ENCODE results near the gene MYO16.

MYO16 gene

GRCh38 chr13:108915095-108915633, 285.8 kb downstream of the MYO16 start:
- no peak for TF ChIP-seq SPI1 (IDR thresholded peaks at IDR 0.05; ENCODE audit: low read depth, low read length)
- no peak for TF ChIP-seq POLR2AphosphoS5 (IDR thresholded peaks at IDR 0.05; ENCODE audit: low read depth, low read length)
- TF ChIP-seq POU2F2 (IDR thresholded peaks at IDR 0.05; ENCODE audit: low read depth, low read length), result no peak
- TF ChIP-seq PAX5 (IDR thresholded peaks at IDR 0.05; ENCODE audit: insufficient read depth, low read length, severe bottlenecking), result no peak
- TF ChIP-seq POLR2A (IDR thresholded peaks at IDR 0.05; ENCODE audit: low read depth, low read length), result no peak
- DNase-seq (ENCODE audit: insufficient read length, low spot score), result no peak
- no peak for FAIRE-seq

GRCh38 chr13:108915634-108916512, 286.5 kb downstream of the MYO16 start:
- DNase-seq (ENCODE audit: insufficient read length, low spot score), result peak; percentile 30
- TF ChIP-seq TAF1 (IDR thresholded peaks at IDR 0.05; ENCODE audit: low read depth, low read length) (no peak), POLR2A (IDR thresholded peaks at IDR 0.05; ENCODE audit: low read depth, low read length) (no peak), POU2F2 (IDR thresholded peaks at IDR 0.05; ENCODE audit: low read depth, low read length) (no peak), PAX5 (IDR thresholded peaks at IDR 0.05; ENCODE audit: insufficient read depth, low read length, severe bottlenecking) (no peak), POLR2AphosphoS5 (IDR thresholded peaks at IDR 0.05; ENCODE audit: low read depth, low read length) (no peak)
- FAIRE-seq, result peak; percentile 81

- DNase-seq (ENCODE audit: insufficient read length, low spot score) (no peak), FAIRE-seq (no peak)
- TF ChIP-seq POLR2A (IDR thresholded peaks at IDR 0.05; ENCODE audit: low read depth, low read length) (no peak), POU2F2 (IDR thresholded peaks at IDR 0.05; ENCODE audit: low read depth, low read length) (no peak), POLR2AphosphoS5 (IDR thresholded peaks at IDR 0.05; ENCODE audit: low read depth, low read length) (no peak), TAF1 (IDR thresholded peaks at IDR 0.05; ENCODE audit: low read depth, low read length) (no peak), SPI1 (IDR thresholded peaks at IDR 0.05; ENCODE audit: low read depth, low read length) (no peak), PAX5 (IDR thresholded peaks at IDR 0.05; ENCODE audit: insufficient read depth, low read length, severe bottlenecking) (no peak)
These were observed 288.2 kb downstream of the MYO16 start for GRCh38 chr13:108917581-108917980.

GRCh38 chr13:108919036-108919907, 289.9 kb downstream of the MYO16 start:
- TF ChIP-seq PAX5 (IDR thresholded peaks at IDR 0.05; ENCODE audit: insufficient read depth, low read length, severe bottlenecking), result no peak
- TF ChIP-seq POLR2A (IDR thresholded peaks at IDR 0.05; ENCODE audit: low read depth, low read length), result no peak
- no peak for TF ChIP-seq SPI1 (IDR thresholded peaks at IDR 0.05; ENCODE audit: low read depth, low read length)
- no peak for TF ChIP-seq POLR2AphosphoS5 (IDR thresholded peaks at IDR 0.05; ENCODE audit: low read depth, low read length)
- TF ChIP-seq TAF1 (IDR thresholded peaks at IDR 0.05; ENCODE audit: low read depth, low read length), result no peak
- TF ChIP-seq POU2F2 (IDR thresholded peaks at IDR 0.05; ENCODE audit: low read depth, low read length), result no peak
- DNase-seq (ENCODE audit: insufficient read length, low spot score) (no peak), FAIRE-seq (no peak)

- FAIRE-seq (no peak), DNase-seq (ENCODE audit: insufficient read length, low spot score) (no peak)
- no peak for TF ChIP-seq TAF1 (IDR thresholded peaks at IDR 0.05; ENCODE audit: low read depth, low read length)
- TF ChIP-seq POLR2AphosphoS5 (IDR thresholded peaks at IDR 0.05; ENCODE audit: low read depth, low read length), result no peak
- no peak for TF ChIP-seq PAX5 (IDR thresholded peaks at IDR 0.05; ENCODE audit: insufficient read depth, low read length, severe bottlenecking)
- TF ChIP-seq POLR2A (IDR thresholded peaks at IDR 0.05; ENCODE audit: low read depth, low read length), result no peak
- no peak for TF ChIP-seq SPI1 (IDR thresholded peaks at IDR 0.05; ENCODE audit: low read depth, low read length)
- no peak for TF ChIP-seq POU2F2 (IDR thresholded peaks at IDR 0.05; ENCODE audit: low read depth, low read length)
These were observed 290.7 kb downstream of the MYO16 start for GRCh38 chr13:108920137-108920536.

- TF ChIP-seq PAX5 (IDR thresholded peaks at IDR 0.05; ENCODE audit: insufficient read depth, low read length, severe bottlenecking) (no peak), SPI1 (IDR thresholded peaks at IDR 0.05; ENCODE audit: low read depth, low read length) (no peak), TAF1 (IDR thresholded peaks at IDR 0.05; ENCODE audit: low read depth, low read length) (no peak), POLR2AphosphoS5 (IDR thresholded peaks at IDR 0.05; ENCODE audit: low read depth, low read length) (no peak), POLR2A (IDR thresholded peaks at IDR 0.05; ENCODE audit: low read depth, low read length) (no peak), POU2F2 (IDR thresholded peaks at IDR 0.05; ENCODE audit: low read depth, low read length) (no peak)
- FAIRE-seq (no peak), DNase-seq (ENCODE audit: insufficient read length, low spot score) (no peak)
These were observed 291.8 kb downstream of the MYO16 start for GRCh38 chr13:108921238-108921637.

GRCh38 chr13:108922108-108922507, 292.7 kb downstream of the MYO16 start:
- TF ChIP-seq POLR2A (IDR thresholded peaks at IDR 0.05; ENCODE audit: low read depth, low read length), result no peak
- TF ChIP-seq TAF1 (IDR thresholded peaks at IDR 0.05; ENCODE audit: low read depth, low read length), result no peak
- no peak for TF ChIP-seq PAX5 (IDR thresholded peaks at IDR 0.05; ENCODE audit: insufficient read depth, low read length, severe bottlenecking)
- no peak for TF ChIP-seq POLR2AphosphoS5 (IDR thresholded peaks at IDR 0.05; ENCODE audit: low read depth, low read length)
- TF ChIP-seq SPI1 (IDR thresholded peaks at IDR 0.05; ENCODE audit: low read depth, low read length), result no peak
- no peak for TF ChIP-seq POU2F2 (IDR thresholded peaks at IDR 0.05; ENCODE audit: low read depth, low read length)
- no peak for FAIRE-seq
- no peak for DNase-seq (ENCODE audit: insufficient read length, low spot score)

GRCh38 chr13:108923386-108924047, 294.1 kb downstream of the MYO16 start:
- TF ChIP-seq POLR2A (IDR thresholded peaks at IDR 0.05; ENCODE audit: low read depth, low read length), result no peak
- TF ChIP-seq POLR2AphosphoS5 (IDR thresholded peaks at IDR 0.05; ENCODE audit: low read depth, low read length), result no peak
- TF ChIP-seq TAF1 (IDR thresholded peaks at IDR 0.05; ENCODE audit: low read depth, low read length), result no peak
- FAIRE-seq (no peak), DNase-seq (ENCODE audit: insufficient read length, low spot score) (no peak)

Measured in GM12891 (cell line).